ENCODE data around the gene NDUFB6.

NDUFB6 gene

DNA sequence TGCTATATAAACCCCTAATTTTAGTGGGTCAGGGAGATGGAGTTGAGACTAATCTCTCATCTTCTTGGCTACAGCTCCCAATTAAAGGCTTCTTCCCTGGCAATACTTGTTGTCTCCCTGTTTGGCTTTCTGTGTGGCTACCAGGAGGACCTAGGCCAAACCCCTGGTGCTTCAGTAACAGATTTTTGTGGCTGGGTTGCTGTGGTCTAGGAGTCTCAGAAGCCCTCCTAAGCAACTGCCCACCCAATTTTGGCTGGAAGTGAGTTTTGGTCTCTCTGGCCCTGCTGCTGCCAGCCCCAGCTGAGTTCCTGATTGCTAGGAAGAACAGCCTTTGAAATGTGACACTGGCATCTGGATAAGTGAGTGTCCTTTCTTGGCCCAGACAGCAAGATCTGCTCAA lies 56.7 kb downstream of the NDUFB6 start:
- DNase-seq, result no peak

- no peak for DNase-seq
Measured at GRCh38 chr9:32508728-32509127, 64.2 kb downstream of the NDUFB6 start.

DNA sequence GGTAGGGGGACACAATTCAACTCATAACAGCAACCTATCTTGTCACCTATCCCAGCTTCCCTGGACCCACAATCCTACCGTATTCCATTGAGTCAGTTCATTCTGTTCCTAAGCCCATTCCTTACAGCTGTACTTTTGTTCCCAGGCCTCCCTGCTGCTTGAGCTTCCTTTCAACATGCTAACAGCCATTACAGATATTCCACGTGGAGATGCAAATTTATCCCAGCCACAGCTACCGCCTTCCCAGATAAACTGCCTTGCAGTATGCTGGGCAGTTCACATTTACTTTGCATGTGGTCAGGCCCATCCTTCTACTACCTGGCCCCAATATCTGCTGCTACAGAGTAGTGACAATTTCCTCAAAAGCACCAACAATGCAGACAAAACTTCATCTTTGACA lies 70.0 kb downstream of the NDUFB6 start:
- DNase-seq, result no peak

All from T1000 (cell line).